HG03558 (cell line): Measurements from ENCODE around the gene WNT9A.
"Not testable (repeated sequence)": the region's sequence is repeated elsewhere in the genome, so short reads cannot be mapped to it uniquely, and the experiment has no call there.

ENCODE experiments used
- ATAC-seq: cut with Tn5 transposase; IDR thresholded peaks from one replicate; pipeline ENCODE4 v1.9.1; 2021; ENCODE audit warnings: moderate number of reproducible peaks; ENCODE audit not compliant: unreplicated experiment; ENCODE audit errors: extremely low read depth

WNT9A gene

GRCh38 chr1:227889863-227890405, 57.8 kb downstream of the WNT9A start:
- no peak for ATAC-seq

- ATAC-seq: no peak
Measured at GRCh38 chr1:227889047-227889862, 58.5 kb downstream of the WNT9A start.

GRCh38 chr1:227888404-227889046, 59.2 kb downstream of the WNT9A start:
- ATAC-seq: no peak

- no peak for ATAC-seq
Measured at GRCh38 chr1:227887697-227888403, 59.9 kb downstream of the WNT9A start.

- ATAC-seq: no peak
Measured at GRCh38 chr1:227886993-227887696, 60.6 kb downstream of the WNT9A start.

- ATAC-seq: no peak
Measured at GRCh38 chr1:227886503-227886961, 61.2 kb downstream of the WNT9A start.

- no peak for ATAC-seq
Measured at GRCh38 chr1:227885648-227886502, 61.9 kb downstream of the WNT9A start.

- ATAC-seq: no peak
Measured at GRCh38 chr1:227885135-227885647, 62.5 kb downstream of the WNT9A start.

- no peak for ATAC-seq
Measured at GRCh38 chr1:227884370-227885134, 63.2 kb downstream of the WNT9A start.

- no peak for ATAC-seq
Measured at GRCh38 chr1:227883641-227884301, 64.0 kb downstream of the WNT9A start.

GRCh38 chr1:227883073-227883520, 64.6 kb downstream of the WNT9A start:
- no peak for ATAC-seq

- ATAC-seq: no peak
Measured at GRCh38 chr1:227880342-227880924, 67.3 kb downstream of the WNT9A start.

- not testable (repeated sequence) for ATAC-seq
Measured at GRCh38 chr1:227877810-227878209, 69.9 kb downstream of the WNT9A start.

GRCh38 chr1:227871892-227872291, 75.8 kb downstream of the WNT9A start:
- not testable (repeated sequence) for ATAC-seq

- ATAC-seq: no peak
Measured at GRCh38 chr1:227870366-227870765, 77.4 kb downstream of the WNT9A start.

GRCh38 chr1:227869851-227870305, 77.9 kb downstream of the WNT9A start:
- ATAC-seq: no peak

GRCh38 chr1:227869279-227869842, 78.4 kb downstream of the WNT9A start:
- no peak for ATAC-seq
